ENCODE data around the gene SPATS2.

The SPATS2 gene

GRCh38 chr12:49536526-49537071 is 169.3 kb downstream of the SPATS2 start:
- Histone ChIP-seq H3K27me3 (replicated peaks) (peaks cover 22% of the 10 kb centered on the region), H3K27ac (no peak overlapping the region), H3K36me3 (replicated peaks) (no peaks in the 10 kb centered on the region), H3K4me3 (ENCODE audit: low read depth, low read length) (no peak overlapping the region)
- DNase-seq: no peak
- TF ChIP-seq, protein P1, sequence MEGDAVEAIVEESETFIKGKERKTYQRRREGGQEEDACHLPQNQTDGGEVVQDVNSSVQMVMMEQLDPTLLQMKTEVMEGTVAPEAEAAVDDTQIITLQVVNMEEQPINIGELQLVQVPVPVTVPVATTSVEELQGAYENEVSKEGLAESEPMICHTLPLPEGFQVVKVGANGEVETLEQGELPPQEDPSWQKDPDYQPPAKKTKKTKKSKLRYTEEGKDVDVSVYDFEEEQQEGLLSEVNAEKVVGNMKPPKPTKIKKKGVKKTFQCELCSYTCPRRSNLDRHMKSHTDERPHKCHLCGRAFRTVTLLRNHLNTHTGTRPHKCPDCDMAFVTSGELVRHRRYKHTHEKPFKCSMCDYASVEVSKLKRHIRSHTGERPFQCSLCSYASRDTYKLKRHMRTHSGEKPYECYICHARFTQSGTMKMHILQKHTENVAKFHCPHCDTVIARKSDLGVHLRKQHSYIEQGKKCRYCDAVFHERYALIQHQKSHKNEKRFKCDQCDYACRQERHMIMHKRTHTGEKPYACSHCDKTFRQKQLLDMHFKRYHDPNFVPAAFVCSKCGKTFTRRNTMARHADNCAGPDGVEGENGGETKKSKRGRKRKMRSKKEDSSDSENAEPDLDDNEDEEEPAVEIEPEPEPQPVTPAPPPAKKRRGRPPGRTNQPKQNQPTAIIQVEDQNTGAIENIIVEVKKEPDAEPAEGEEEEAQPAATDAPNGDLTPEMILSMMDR (IDR thresholded peaks at IDR 0.05; ENCODE audit: low read depth, low read length, missing control alignments): no peak
- in situ Hi-C loops (cut with HindIII; ENCODE audit: low pct_ligation_motif_present, low sequenced_read_pairs): no loop called here

- Histone ChIP-seq H3K36me3 (replicated peaks) (no peaks in the 10 kb centered on the region), H3K4me3 (ENCODE audit: low read depth, low read length) (no peak overlapping the region), H3K27me3 (replicated peaks) (peaks cover 22% of the 10 kb centered on the region), H3K27ac (no peak overlapping the region)
- no peak for DNase-seq
- TF ChIP-seq, protein P1 (IDR thresholded peaks at IDR 0.05; ENCODE audit: low read depth, low read length, missing control alignments): no peak
- in situ Hi-C loops (cut with HindIII; ENCODE audit: low pct_ligation_motif_present, low sequenced_read_pairs): no loop called here
Observed at GRCh38 chr12:49537231-49537751, 170.0 kb downstream of the SPATS2 start.

- peak overlapping the region; percentile 27 for H3K4me3 ChIP-seq (ENCODE audit: low read depth, low read length)
- in situ Hi-C loops (cut with HindIII; ENCODE audit: low pct_ligation_motif_present, low sequenced_read_pairs): no loop called here
Observed at GRCh38 chr12:49537752-49538509, 170.7 kb downstream of the SPATS2 start.

GRCh38 chr12:49538510-49539403 is 171.5 kb downstream of the SPATS2 start, which contains the start of gene KCNH3:
KCNH3 (plus strand) TSS chr12:49539030; CDS start chr12:49539417, 387 bp downstream.
- Histone ChIP-seq H3K27ac (no peak within 1 kb of the TSS), H3K27me3 (replicated peaks) (peaks cover 29% of the 10 kb centered on the region), H3K4me3 (ENCODE audit: low read depth, low read length) (peak within 1 kb of the TSS; percentile 27), H3K36me3 (replicated peaks) (no peaks in the 10 kb centered on the region)
- DNase-seq: peak; percentile 49
- in situ Hi-C loops (cut with HindIII; ENCODE audit: low pct_ligation_motif_present, low sequenced_read_pairs): no loop called here
- TF ChIP-seq, protein P1 (IDR thresholded peaks at IDR 0.05; ENCODE audit: low read depth, low read length, missing control alignments): no peak

More at GRCh38 chr12:49537752-49538509, 170.7 kb downstream of the SPATS2 start:
- TF ChIP-seq, protein P1 (IDR thresholded peaks at IDR 0.05; ENCODE audit: low read depth, low read length, missing control alignments): peak; percentile 14
- H3K27me3 ChIP-seq (replicated peaks): peaks cover 22% of the 10 kb centered on the region
- H3K36me3 ChIP-seq (replicated peaks): no peaks in the 10 kb centered on the region
- DNase-seq: no peak
- H3K27ac ChIP-seq: no peak overlapping the region

GRCh38 chr12:49539406-49540228 is 172.4 kb downstream of the SPATS2 start:
- Histone ChIP-seq H3K27ac (no peak overlapping the region), H3K4me3 (ENCODE audit: low read depth, low read length) (no peak overlapping the region), H3K36me3 (replicated peaks) (no peaks in the 10 kb centered on the region), H3K27me3 (replicated peaks) (peaks cover 29% of the 10 kb centered on the region)
- TF ChIP-seq, protein P1 (IDR thresholded peaks at IDR 0.05; ENCODE audit: low read depth, low read length, missing control alignments): no peak
- DNase-seq: no peak
- in situ Hi-C loops (cut with HindIII; ENCODE audit: low pct_ligation_motif_present, low sequenced_read_pairs): no loop called here

Measured in brain microvascular endothelial cell (primary cell).